CD4-positive, alpha-beta T cell treated with Interleukin-1 beta for 1 hour (primary cell): ENCODE results near the gene TP53RK.

Experiments used
- DNase-seq, 2 donors: peaks; one replicate each; pipeline ENCODE4 v3.0.0-alpha.2; 2020 to 2022

The TP53RK gene

DNA sequence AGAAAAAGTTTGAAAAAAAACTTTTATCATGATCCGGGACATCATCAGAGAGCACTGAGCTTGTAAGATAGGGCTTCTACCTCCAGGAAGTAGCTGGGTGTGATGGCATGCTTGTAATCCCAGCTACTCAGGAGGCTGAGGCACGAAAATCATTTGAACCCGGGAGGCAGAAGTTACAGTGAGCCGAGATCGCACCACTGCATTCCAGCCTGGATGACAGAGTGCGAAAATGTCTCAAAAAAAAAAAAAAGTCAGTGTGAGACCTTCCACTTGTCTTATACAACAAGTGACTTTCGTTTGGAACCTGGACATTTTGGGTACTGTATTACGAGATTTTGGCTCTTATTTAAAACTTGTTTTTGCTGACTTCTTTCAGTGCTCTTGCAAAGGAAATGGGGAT is 32.1 kb downstream of the TP53RK start:
- DNase-seq: no peak

DNA sequence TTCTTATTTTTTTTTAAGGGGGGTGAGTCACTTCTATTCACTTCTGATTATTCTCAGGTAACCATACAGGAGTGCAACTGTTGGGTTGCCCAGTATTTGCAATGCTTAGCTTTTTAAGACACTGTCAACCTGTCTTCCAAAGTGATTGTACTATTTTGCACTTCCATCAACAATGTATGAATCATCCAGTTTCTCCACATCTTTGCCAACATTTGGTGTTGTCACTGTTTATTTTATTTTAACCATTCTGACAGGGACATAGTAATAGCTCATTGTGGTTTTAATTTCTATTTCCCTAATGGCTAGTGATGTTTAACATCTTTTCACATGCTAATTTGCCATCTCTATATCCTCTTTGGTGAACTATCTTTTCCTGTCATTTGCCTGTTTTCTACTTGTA is 36.5 kb downstream of the TP53RK start:
- no peak for DNase-seq

DNA sequence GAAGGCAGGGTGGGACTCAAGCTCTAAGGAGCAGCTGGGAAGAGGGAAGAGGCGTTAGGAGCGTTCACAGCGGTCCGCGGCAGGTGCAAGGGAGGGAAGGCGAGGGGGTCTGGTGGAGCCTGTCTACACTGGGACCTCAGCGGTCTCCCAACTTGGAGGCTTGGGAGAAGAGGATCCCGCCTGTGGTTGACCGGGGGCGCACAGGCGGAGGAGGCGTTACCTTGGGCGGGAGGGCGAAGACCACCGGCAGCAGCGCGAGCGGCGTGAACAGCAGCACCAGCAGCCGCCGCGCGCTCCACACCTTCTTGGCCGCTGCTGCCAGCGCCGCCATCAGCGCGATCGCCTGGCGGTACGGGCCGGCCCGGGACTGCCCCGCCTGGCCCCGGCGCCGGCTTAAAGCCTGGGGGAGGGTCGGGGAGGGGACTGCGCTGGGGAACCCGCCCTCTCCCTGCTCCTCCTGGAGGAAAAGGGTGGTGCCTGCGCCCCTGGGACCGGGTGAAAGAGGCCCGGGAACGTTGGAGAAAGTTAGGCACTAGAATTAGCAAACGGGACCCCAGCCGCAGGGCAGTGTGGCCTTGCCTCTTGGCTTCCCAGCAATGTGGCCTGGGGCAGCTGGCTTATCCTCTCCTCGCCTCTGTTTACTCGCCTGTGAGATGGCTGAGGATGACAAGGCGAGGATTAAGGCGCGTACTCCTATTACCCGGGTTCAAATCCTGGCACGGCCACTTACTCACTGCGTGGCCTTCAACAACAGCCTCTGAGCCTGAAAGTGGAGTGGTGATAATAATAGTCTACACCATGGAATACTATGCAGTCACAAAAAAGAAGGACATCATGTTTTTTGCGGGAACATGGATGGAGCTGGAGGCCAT is 37.9 kb downstream of the TP53RK start, which contains the start of gene SLC13A3:
TSS of gene SLC13A3 (minus strand) at position 369 of the 872 bp plus-strand sequence. CDS start at position 331, 38 bp downstream.
- DNase-seq: no peak

GRCh38 chr20:46650575-46651090 is 38.6 kb downstream of the TP53RK start:
- no peak for DNase-seq

- DNase-seq: no peak
Measured at GRCh38 chr20:46649965-46650542, 39.2 kb downstream of the TP53RK start.

DNA sequence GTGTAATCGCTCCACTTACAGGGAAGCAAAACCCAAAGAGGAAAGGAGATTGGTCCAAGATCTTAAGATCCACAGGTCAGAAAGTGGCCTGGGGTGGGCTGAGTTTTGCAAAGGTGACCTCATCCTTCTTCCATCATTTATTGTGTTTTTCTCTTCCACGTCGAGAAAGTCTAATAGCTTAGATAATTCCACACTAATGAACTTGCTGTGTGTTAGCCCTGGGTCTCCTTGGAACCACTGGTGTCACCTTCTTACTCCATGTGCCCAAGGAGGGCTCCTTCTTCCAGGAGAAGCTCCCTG is 39.6 kb downstream of the TP53RK start:
- DNase-seq: no peak

DNA sequence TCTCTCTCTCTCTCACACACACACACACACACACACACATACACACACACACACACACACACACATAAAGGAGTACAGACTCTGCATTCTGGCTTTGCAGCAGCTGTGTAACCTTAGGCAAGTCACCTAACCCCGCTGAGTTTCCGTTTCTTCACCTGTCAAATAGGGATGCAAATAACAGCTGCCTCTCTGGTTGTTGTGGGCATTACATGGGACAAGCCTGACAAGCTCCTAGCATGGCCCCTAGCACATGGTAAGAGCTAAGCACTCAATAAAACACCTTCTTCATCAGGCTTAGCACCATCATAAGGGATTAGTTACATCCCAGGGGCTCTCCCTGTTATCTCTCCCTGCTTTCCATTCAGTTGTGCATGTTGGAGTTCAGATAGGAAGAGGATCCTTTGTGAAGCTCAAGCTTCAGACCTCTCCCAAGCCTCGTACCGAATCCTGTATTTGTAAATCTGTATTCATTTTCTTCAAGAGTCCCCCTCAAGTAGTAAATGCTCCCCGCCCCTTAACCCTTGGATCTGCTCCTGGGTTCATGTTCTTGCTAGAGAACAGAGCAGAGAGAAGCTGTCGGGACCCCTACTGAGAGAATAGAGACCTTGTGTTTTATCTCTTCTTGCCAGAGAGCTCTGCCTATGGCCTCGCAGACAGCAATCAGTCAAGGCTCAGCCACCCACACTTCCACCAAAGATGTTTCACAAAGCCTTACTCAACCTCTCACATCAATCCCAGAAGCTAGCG is 40.2 kb downstream of the TP53RK start:
- DNase-seq: no peak

DNA sequence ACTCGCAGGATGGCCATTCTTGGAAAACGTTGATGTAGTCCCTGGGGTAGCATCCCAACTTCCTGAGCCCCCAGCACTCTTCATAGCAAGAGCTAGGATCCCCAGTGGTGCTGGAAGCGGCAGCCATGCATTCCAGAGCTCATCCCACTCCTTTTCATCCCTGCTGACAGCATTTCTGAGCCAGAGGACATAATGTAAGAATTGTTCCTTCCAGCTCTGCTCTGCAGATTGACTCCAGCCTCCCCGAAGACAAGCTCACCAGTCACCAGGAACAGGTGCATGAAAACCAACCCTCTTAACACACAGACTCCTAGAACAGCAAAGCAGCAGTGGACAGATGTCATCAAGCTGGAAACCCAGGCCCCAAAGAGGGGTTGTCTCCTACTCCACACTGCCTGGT is 41.8 kb downstream of the TP53RK start:
- DNase-seq: no peak

DNA sequence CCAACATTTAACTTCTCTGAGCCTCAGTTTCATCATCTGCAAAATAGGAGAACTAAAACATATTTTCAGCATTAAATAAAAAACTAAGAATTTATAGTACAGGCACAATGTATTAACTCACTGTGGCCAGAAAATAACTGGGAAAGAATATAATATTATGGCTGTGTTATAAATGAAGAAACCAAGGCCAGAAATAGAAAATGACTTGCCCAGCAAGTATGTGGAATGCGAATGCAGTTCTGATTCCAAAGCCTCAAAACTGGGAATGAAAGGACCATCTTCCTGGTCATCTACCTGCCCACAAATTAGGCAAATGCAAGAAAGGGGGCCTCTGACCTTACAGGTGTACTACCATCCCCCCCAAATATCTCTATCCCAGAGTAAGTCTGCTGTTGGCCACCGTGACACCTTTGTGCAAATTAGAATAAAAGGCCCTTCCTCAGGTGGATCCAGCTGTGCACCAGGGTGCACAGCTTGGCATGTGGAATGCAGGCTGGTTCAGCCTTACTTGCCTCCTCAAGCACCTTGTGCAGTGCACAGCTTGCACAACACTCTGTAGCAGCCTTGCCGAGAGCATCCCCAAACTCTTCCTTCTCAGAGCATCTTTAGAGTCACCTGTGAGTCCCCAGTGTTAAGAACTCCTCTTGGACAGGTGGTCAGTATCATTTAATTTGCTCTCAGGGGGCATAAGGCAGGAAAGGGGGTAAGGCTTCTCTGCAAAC is 42.4 kb downstream of the TP53RK start:
- no peak for DNase-seq

DNA sequence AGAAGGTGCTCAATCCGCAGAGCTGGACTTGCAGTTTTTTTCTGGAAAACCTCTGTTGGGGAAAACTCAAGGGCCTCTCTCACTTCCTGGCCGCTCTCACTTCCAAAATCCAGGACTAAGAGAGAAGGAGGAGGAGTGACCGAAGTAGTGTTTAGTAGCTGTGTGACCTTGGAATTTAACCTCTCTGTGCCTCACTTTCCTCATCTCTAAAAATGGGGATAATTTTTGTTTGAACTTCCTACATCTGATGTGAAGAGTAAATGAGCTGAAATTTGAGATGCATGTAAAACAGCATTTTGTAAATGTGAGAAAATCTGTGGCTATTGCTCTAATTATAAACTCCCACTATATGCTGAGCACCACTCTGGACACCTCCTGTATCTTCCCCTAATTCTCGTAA is 43.1 kb downstream of the TP53RK start:
- no peak for DNase-seq

DNA sequence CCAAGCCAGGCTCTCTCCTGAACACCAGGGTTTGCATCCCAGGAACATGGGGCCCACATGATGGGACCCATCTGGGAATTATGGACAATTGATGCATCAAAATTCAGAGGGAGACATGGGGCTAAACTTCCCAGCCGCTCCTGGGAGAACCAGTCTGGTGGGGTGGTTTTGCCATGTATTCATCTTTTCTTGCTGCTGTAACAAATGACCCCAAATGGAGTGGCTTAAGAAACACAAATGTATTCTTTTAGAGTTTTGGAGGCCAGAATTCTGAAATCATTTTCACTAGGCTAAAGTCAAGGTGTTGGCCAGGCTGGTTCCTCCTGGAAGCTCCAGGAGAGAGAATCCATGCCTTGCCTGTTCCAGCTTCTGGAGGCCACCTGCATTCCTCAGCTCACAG is 44.5 kb downstream of the TP53RK start:
- DNase-seq: no peak

DNA sequence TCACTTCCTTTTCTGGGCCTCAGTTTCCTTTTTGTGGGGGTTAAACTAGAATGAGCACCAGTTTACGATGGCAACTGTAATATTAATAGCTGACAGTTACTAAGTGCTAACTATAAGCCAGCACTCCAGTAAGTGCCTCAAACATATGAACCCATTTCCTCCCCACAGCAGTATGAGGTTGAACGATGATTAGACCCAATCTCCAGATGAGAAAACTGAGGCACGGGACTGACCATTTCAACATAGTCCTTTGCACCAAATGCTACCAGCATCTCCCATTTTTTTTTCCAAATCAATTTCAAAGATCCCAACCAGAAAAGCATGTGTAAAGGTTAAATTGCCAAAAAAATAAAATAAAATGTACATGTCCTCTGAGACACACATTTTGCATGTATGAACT is 45.1 kb downstream of the TP53RK start:
- no peak for DNase-seq

DNA sequence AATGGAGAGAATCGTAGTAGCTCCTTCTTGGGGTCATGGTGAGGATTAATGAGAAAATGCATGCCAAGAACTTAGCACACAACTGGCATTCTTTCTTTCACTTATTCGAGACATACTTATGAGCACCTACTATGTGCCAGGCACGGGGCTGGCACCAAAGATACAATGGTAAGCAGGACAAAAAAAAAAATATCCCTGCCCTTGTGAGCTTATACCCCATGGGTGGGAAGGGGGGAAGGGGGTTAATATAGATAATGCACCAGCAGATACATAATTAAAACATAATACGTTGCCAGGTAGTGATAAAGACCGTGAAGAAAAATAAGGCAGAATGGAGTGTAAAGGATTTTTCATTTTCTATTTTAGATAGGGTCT is 46.3 kb downstream of the TP53RK start:
- DNase-seq: no peak

GRCh38 chr20:46642265-46642968 is 46.8 kb downstream of the TP53RK start:
- no peak for DNase-seq

- DNase-seq: no peak
Measured at GRCh38 chr20:46641424-46641823, 47.8 kb downstream of the TP53RK start.

GRCh38 chr20:46640536-46641311 is 48.5 kb downstream of the TP53RK start:
- no peak for DNase-seq

- DNase-seq: no peak
Measured at GRCh38 chr20:46640044-46640443, 49.2 kb downstream of the TP53RK start.

DNA sequence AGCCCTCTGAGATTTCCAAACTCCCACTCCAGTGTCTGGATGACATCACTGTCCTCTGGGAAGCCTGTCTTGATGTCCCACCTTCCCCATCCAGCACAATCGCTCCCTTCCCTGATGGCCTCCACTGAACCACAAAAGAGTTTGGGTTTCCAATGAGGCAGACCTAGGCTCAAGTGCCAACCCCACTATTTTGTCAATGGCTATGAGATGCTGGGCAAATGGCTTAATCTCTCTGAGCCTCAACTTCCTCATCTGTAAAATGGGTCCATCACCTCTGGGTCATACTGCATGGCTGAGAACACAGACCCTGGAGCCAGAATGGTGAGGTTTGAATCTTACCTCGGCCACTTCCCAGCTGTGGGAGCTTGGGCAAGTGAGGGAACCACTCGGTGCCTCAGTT is 49.7 kb downstream of the TP53RK start:
- no peak for DNase-seq

DNA sequence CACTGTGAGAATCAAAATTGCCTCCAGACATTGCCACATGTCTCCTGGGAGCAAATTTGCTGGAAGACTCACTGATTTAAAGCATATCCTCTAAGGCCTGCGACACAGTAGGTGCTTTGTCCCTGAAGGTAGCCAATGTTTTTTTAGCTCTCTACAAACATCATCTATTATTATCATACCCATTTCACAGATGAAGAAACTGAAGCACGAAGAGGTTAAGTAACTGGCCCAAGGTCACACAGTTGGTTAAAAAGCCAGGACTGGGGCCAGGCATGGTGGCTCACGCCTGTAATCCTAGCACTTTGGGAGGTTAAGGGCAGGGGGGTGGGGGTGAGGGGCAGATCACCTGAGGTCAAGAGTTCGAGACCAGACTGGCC is 50.4 kb downstream of the TP53RK start:
- DNase-seq: no peak

DNA sequence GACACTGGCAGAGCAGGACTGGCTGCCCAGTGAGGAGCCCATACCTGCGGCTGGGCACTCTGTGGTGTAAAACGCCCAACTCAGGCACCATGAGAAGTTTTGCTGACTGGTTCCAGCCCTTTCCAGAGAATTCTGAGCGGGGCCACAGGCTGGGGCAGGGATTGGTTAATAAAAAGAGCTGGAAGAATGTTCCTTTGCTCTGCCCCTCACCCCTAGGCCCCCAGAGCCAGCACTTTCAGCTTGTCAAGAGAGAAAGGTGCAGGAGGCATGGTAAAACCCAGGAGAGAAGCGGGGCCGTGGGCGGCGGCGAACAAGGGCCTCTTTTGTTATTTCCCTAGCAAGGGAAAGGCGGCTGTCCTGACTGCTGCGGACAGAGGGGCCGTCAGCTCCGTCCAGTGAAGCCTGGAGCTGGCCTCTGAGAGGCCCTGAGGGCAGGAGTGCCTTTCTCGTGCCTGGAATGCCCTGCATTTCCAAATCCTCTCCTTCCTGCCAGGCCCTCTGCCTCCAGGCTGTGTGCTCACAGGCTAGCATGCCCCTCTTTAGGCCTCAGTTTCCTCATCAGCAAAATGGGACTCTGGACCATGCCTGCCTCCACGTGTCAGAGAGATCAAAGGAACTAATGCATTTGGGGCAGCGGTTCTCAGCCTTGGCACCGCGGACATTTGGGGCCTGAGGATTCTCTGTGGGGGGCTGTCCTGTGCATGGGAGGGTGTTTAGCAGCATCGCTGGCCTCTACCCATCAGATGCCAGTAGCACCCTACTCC is 50.9 kb downstream of the TP53RK start:
- no peak for DNase-seq
